NB4 (cell line): ENCODE measurements around the gene TBC1D22A.

Experiments used
- DNase-seq: peaks from one replicate; pipeline ENCODE4 v3.0.0; 2010; ENCODE audit warnings: low read depth
- H3K4me3 ChIP-seq: one replicate; pipeline ENCODE4 v1.5.1; 2011; ENCODE audit warnings: mild to moderate bottlenecking, low read depth, low read length, moderate library complexity
- CTCF ChIP-seq: IDR thresholded peaks from one replicate; pipeline ENCODE4 v1.5.1; 2012; ENCODE audit warnings: low read depth, low read length
- MYC ChIP-seq: IDR thresholded peaks from 2 replicates; pipeline ENCODE4 v1.6.1; 2011; ENCODE audit warnings: low read depth, low read length
- POLR2A ChIP-seq: IDR thresholded peaks from 2 replicates; pipeline ENCODE4 v1.6.1; 2011; ENCODE audit warnings: mild to moderate bottlenecking; ENCODE audit not compliant: insufficient read length; ENCODE audit errors: extremely low read depth
- TF ChIP-seq, protein P1 (sequence below): IDR thresholded peaks from 2 replicates; pipeline ENCODE4 v1.6.1; 2011; ENCODE audit warnings: low read depth, low read length

TBC1D22A gene

GRCh38 chr22:47219789-47220188 is 457.3 kb downstream of the TBC1D22A start:
- no peak for TF ChIP-seq POLR2A
- TF ChIP-seq CTCF: no peak
- TF ChIP-seq, protein P1, sequence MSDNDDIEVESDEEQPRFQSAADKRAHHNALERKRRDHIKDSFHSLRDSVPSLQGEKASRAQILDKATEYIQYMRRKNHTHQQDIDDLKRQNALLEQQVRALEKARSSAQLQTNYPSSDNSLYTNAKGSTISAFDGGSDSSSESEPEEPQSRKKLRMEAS: no peak
- no peak for TF ChIP-seq MYC
- DNase-seq: no peak
- no peak overlapping the region for H3K4me3 ChIP-seq

GRCh38 chr22:47220752-47221151 is 458.3 kb downstream of the TBC1D22A start:
- no peak overlapping the region for H3K4me3 ChIP-seq
- no peak for DNase-seq
- TF ChIP-seq, protein P1: no peak
- TF ChIP-seq CTCF (no peak), POLR2A (no peak), MYC (no peak)

DNA sequence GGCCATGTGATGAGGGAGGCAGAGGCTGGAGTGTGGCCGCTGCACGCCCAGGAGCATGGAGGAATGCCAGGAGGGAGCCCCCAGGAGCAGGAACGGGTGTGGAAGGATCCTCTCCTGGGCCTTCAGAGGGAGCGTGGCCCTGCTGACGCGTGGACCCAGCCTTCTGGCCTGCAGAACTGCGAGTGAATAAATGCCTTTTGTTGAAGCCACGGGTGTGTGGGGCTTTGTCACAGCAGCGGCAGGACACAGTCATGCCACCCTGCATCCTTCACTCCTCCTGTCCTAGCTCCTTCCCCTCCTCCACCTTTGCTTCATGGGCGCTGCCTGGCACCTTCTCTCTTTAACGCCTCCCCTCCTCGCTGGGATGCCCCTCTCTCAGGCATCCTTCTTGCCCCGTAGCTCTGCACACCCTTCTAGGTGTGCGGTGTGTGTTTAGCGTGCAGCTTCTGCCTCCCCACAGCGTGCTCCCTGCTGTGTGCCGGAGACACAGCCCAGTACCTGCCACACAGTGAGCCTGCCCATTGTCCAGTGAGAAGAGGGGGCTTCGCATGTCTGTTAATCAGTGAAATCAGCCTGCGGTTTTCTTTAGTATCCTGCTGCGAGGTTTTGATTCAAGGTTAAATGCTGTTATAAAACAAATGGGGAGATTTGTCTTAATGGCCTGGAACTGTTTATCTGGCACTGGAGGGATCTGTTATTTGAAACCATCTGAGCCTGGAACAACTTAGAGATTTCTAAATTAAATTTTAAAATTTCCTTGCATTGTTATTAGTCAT is 459.6 kb downstream of the TBC1D22A start:
- no peak overlapping the region for H3K4me3 ChIP-seq
- TF ChIP-seq, protein P1: no peak
- TF ChIP-seq POLR2A (no peak), MYC (no peak), CTCF (no peak)
- DNase-seq: no peak
